Ishikawa (cell line): ENCODE results near the gene NSA2.

Experiments used
- CREB1 ChIP-seq: IDR thresholded peaks from 2 replicates; pipeline ENCODE4 v1.6.1; 2012; ENCODE audit warnings: low read depth
- EP300 ChIP-seq: IDR thresholded peaks from 2 replicates; pipeline ENCODE4 v1.6.1; 2012; ENCODE audit warnings: borderline replicate concordance
- MAX ChIP-seq: IDR thresholded peaks from 2 replicates; pipeline ENCODE4 v1.6.1; 2012
- NFIC ChIP-seq: IDR thresholded peaks from 2 replicates; pipeline ENCODE4 v1.6.1; 2012
- RAD21 ChIP-seq: IDR thresholded peaks from 2 replicates; pipeline ENCODE4 v1.6.1; 2012; ENCODE audit warnings: low read depth
- REST ChIP-seq: IDR thresholded peaks from 2 replicates; pipeline ENCODE4 v1.6.1; 2012; ENCODE audit warnings: low read depth, mild to moderate bottlenecking
- TAF1 ChIP-seq: IDR thresholded peaks from 2 replicates; pipeline ENCODE4 v1.6.1; 2012; ENCODE audit warnings: low read depth, mild to moderate bottlenecking
- TEAD4 ChIP-seq: IDR thresholded peaks from 2 replicates; pipeline ENCODE4 v1.6.1; 2012
- USF1 ChIP-seq: IDR thresholded peaks from 2 replicates; pipeline ENCODE4 v1.6.1; 2012
- YY1 ChIP-seq: IDR thresholded peaks from 2 replicates; pipeline ENCODE4 v1.6.1; 2012; ENCODE audit warnings: low read depth

DNA sequence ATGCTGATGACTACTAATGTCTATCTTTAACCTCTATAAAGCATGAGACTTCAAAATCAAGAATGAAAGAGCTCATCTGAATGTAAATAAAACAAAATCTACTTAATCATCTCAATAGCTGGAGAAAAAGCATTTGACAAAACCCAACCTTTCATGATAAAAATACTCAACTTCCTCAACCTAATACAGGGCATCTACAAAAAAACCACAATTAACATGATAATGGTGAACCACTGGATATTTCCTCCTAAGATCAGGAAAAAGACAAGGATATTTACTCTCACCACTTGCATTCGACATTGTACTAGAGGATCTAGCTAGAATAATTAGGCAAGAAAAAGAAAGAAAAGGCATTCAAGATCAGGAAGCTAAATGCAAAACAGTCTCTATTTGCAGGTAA is 49.8 kb downstream of the NSA2 start:
- no peak for TF ChIP-seq EP300
- TF ChIP-seq REST: no peak
- TF ChIP-seq NFIC: no peak
- no peak for TF ChIP-seq MAX
- TF ChIP-seq RAD21: no peak
- no peak for TF ChIP-seq USF1
- no peak for TF ChIP-seq YY1
- TF ChIP-seq TAF1: no peak
- TF ChIP-seq TEAD4: no peak
- TF ChIP-seq CREB1: no peak
